Cardiac muscle cell (in vitro differentiated cells and primary cell): ENCODE results near the gene CCDC88B. TPM values are rescaled to one million over a fixed set of nuclear protein-coding genes. Genes with fewer than 3 reads are reported as not detected.

Experiments
- DNase-seq, 2 donors: peaks; one replicate each; pipeline versions ENCODE4 v3.0.0 to v3.0.0-alpha.2; 2010 to 2017; ENCODE audit warnings: low read depth in 1 of 2, low spot score in 1 of 2
- H3K27ac ChIP-seq: fragments of 200-600 bp; sonication (generic); 2 replicates; pipeline ENCODE4 v1.5.1; 2016
- H3K27me3 ChIP-seq: fragments of 200-600 bp; sonication (generic); 2 replicates; pipeline ENCODE4 v1.6.0; 2016; ENCODE audit warnings: control low read depth
- H3K36me3 ChIP-seq: fragments of 200-600 bp; sonication (generic); 2 replicates; pipeline ENCODE4 v1.5.1; 2016; ENCODE audit warnings: control low read depth
- H3K4me1 ChIP-seq: fragments of 200-600 bp; sonication (generic); 2 replicates; pipeline ENCODE4 v1.8.1; 2017; ENCODE audit warnings: low read depth, mild to moderate bottlenecking, mixed run types
- H3K4me3 ChIP-seq: fragments of 200-600 bp; sonication (generic); 2 replicates; pipeline ENCODE4 v1.5.1; 2016; ENCODE audit warnings: mild to moderate bottlenecking
- H3K9me3 ChIP-seq: fragments of 200-600 bp; sonication (generic); 2 replicates; pipeline ENCODE4 v1.5.1; 2017; ENCODE audit warnings: low read depth, mild to moderate bottlenecking, control low read depth
- CTCF ChIP-seq: IDR thresholded peaks from 2 replicates; pipeline ENCODE4 v1.5.1; 2012; ENCODE audit warnings: low read depth, mild to moderate bottlenecking, low read length
- polyA plus RNA-seq: library from polyadenylated mRNA; unstranded; fragments of >200 nt; fragmentation: Nextera tagmentation; extraction: Ambion mirVana; gene quantifications from 2 replicates; pipeline ENCODE4 v1.2.1, GENCODE V29; 2016
- total RNA-seq: library from RNA; depleted of rRNA; stranded (reverse); fragments of >200 nt; gene quantifications from 2 replicates; pipeline ENCODE4 v1.2.3, GENCODE V29; 2016

Gene CCDC88B
- total and polyA plus RNA-seq, 2 experiments from 2014 or later, result 8.4 to 8.6 TPM

GRCh38 chr11:64369440-64370421 lies 29.7 kb downstream of the CCDC88B start:
- no peaks in the 10 kb centered on the region for H3K9me3 ChIP-seq

DNA sequence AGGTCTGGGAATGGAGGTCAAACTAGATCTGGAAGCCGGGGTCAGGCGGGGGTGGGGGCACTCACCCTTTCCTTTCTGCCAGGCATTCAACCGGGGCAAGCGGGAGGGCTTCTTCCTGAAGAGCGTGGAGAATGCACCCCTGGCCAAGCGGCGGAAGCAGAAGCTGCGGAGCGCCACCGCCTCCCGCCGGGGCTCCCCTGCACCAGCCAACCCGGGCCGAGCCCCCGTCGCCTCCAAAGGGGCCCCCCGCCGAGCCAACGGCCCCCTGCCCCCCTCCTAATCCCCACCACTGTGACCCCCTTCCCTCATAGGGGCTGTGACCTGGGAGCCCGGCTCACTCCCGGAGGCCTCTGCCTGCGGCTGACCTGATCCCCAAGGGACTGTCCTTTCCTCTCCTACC lies 31.2 kb downstream of the CCDC88B start:
- DNase-seq, result no peak
- Histone ChIP-seq H3K27ac (no peak overlapping the region), H3K9me3 (no peaks in the 10 kb centered on the region), H3K4me1 (no peaks in the 10 kb centered on the region), H3K4me3 (no peak overlapping the region), H3K27me3 (no peaks in the 10 kb centered on the region), H3K36me3 (peaks cover 12% of the 10 kb centered on the region)
- no peak for TF ChIP-seq CTCF

More at GRCh38 chr11:64369440-64370421, 29.7 kb downstream of the CCDC88B start:
- TF ChIP-seq CTCF, result peak; percentile 17
- Histone ChIP-seq H3K4me1 (no peaks in the 10 kb centered on the region), H3K27ac (no peak overlapping the region), H3K4me3 (no peak overlapping the region), H3K36me3 (peaks cover 16% of the 10 kb centered on the region), H3K27me3 (no peaks in the 10 kb centered on the region)
- DNase-seq, result no peak

DNA sequence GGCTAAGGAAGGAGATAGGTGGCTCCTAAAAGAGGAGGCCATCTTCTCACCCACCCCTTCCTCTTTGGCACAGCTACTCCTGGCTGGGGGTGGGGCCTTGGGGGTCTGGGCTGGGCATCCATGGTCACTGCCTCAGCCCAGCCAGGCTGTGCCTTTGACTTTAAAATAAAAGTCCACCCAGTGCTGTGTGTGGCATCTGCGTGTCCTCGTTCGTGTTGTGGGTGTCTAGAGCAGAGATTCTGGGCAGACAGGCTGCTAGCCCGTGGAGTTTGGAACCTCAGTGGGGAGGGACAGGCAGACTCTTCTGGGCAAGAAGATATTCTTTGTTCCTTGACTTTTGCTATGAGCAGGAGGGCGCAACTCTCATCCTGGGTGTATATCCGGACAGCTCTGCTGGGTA lies 32.0 kb downstream of the CCDC88B start:
- TF ChIP-seq CTCF, result no peak
- H3K9me3 ChIP-seq, result no peaks in the 10 kb centered on the region
- H3K36me3 ChIP-seq, result peaks cover 5% of the 10 kb centered on the region
- H3K27me3 ChIP-seq, result no peaks in the 10 kb centered on the region
- H3K4me1 ChIP-seq, result no peaks in the 10 kb centered on the region
- no peak for DNase-seq
- peak overlapping the region; percentile 32 for H3K27ac ChIP-seq
- no peak overlapping the region for H3K4me3 ChIP-seq

DNA sequence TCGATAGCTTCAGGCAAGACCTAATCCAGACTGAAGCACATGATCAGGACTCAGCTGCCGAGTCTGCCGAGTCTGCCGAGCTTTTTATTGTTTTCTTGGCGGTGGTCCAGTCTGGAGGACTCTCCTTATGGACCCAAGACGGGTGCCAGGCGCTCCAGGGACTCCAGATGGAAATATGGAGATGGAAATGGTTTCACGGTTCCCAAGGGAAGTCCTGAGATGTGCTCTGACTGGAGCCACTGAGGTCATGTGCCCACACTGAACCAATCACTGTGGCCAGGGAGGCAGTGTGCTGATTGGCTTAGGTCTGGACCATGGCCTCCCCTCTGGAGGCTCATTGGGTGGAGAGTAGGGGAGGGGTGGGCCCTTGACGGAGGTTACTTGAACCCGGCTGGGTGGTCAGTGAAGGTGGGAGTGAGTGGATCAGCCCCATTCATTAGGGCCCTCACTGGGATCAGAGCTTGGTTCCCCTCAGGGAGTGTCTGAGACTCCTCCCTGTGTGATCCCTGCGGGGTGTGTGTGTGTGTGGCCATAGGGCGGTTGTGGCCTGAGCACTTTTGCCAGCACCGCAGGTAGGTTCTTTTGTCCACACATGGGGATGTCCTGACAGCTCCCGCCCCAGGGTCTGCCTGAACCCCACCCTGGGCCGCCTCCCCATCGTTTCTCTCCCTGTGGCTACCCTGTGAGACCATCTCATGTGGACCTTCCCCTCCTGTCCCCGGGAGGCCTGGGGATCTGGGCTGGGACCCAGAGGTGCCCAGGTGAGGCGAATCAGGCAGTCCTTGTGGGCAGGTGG lies 33.0 kb downstream of the CCDC88B start:
- Histone ChIP-seq H3K36me3 (peaks cover 4% of the 10 kb centered on the region), H3K9me3 (no peaks in the 10 kb centered on the region), H3K4me1 (no peaks in the 10 kb centered on the region), H3K27me3 (no peaks in the 10 kb centered on the region), H3K27ac (no peak overlapping the region), H3K4me3 (no peak overlapping the region)
- TF ChIP-seq CTCF, result no peak
- DNase-seq, result no peak

DNA sequence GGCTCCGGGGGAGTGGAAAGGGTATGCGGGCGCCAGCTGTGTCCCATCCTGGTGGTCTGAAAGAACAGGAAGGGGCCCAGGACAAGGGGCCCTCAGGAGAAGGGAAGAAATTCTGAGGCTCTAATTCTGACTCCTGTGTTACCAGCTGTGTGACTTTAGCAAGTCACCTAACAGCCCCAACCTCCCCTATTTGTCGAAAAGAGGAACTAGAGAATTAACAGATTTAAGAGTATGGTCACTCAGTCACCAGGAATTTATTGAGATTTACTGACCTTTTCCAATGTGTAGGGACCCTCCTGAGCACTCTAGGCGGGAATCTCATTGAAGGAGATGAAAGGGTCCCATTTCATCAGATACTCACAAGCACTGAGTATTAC lies 33.6 kb downstream of the CCDC88B start:
- TF ChIP-seq CTCF, result no peak
- Histone ChIP-seq H3K27ac (no peak overlapping the region), H3K36me3 (no peaks in the 10 kb centered on the region), H3K4me3 (no peak overlapping the region), H3K27me3 (no peaks in the 10 kb centered on the region), H3K9me3 (no peaks in the 10 kb centered on the region), H3K4me1 (no peaks in the 10 kb centered on the region)
- DNase-seq, result no peak
